ENCODE results near the gene PSMC5. TPM values are rescaled to one million over a fixed set of nuclear protein-coding genes. Genes with fewer than 3 reads are reported as not detected.
"Not testable (repeated sequence)": the region's sequence is repeated elsewhere in the genome, so short reads cannot be mapped to it uniquely, and the experiment has no call there.

Gene PSMC5
- total RNA-seq, 1 experiment from 2014 or later, result 152 TPM

DNA sequence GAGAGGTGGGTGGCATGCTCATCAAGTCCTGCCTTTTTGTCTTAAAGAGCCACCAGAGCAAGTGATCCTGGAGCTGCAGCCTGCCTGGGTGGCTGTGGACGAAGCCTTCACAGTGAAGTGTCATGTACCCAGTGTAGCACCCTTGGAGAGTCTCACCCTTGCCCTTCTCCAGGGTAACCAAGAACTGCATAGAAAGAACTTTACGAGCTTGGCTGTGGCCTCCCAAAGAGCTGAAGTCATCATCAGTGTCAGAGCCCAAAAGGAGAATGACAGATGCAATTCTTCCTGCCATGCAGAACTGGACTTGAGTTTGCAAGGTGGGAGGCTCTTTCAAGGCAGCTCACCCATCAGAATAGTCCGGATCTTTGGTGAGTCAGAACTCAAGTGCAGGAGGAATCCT lies 32.0 kb downstream of the PSMC5 start (continued):
- TF ChIP-seq, protein P1, sequence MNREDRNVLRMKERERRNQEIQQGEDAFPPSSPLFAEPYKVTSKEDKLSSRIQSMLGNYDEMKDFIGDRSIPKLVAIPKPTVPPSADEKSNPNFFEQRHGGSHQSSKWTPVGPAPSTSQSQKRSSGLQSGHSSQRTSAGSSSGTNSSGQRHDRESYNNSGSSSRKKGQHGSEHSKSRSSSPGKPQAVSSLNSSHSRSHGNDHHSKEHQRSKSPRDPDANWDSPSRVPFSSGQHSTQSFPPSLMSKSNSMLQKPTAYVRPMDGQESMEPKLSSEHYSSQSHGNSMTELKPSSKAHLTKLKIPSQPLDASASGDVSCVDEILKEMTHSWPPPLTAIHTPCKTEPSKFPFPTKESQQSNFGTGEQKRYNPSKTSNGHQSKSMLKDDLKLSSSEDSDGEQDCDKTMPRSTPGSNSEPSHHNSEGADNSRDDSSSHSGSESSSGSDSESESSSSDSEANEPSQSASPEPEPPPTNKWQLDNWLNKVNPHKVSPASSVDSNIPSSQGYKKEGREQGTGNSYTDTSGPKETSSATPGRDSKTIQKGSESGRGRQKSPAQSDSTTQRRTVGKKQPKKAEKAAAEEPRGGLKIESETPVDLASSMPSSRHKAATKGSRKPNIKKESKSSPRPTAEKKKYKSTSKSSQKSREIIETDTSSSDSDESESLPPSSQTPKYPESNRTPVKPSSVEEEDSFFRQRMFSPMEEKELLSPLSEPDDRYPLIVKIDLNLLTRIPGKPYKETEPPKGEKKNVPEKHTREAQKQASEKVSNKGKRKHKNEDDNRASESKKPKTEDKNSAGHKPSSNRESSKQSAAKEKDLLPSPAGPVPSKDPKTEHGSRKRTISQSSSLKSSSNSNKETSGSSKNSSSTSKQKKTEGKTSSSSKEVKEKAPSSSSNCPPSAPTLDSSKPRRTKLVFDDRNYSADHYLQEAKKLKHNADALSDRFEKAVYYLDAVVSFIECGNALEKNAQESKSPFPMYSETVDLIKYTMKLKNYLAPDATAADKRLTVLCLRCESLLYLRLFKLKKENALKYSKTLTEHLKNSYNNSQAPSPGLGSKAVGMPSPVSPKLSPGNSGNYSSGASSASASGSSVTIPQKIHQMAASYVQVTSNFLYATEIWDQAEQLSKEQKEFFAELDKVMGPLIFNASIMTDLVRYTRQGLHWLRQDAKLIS (CRISPR knock-in tag; IDR thresholded peaks at IDR 0.05; ENCODE audit: borderline replicate concordance), result no peak
- TF ChIP-seq, protein P2, sequence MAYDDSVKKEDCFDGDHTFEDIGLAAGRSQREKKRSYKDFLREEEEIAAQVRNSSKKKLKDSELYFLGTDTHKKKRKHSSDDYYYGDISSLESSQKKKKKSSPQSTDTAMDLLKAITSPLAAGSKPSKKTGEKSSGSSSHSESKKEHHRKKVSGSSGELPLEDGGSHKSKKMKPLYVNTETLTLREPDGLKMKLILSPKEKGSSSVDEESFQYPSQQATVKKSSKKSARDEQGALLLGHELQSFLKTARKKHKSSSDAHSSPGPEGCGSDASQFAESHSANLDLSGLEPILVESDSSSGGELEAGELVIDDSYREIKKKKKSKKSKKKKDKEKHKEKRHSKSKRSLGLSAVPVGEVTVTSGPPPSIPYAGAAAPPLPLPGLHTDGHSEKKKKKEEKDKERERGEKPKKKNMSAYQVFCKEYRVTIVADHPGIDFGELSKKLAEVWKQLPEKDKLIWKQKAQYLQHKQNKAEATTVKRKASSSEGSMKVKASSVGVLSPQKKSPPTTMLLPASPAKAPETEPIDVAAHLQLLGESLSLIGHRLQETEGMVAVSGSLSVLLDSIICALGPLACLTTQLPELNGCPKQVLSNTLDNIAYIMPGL (CRISPR knock-in tag; IDR thresholded peaks at IDR 0.05), result no peak
- TF ChIP-seq SMAD4 (CRISPR knock-in tag; IDR thresholded peaks at IDR 0.05) (no peak), HMGA2 (CRISPR knock-in tag; IDR thresholded peaks at IDR 0.05) (no peak), NFE2L1 (CRISPR knock-in tag; IDR thresholded peaks at IDR 0.05) (no peak), OVOL2 (CRISPR knock-in tag; IDR thresholded peaks at IDR 0.05; ENCODE audit: borderline replicate concordance) (no peak), ZNF416 (CRISPR knock-in tag; IDR thresholded peaks at IDR 0.05) (no peak), RORB (CRISPR knock-in tag; IDR thresholded peaks at IDR 0.05) (no peak), MXD4 (CRISPR knock-in tag; IDR thresholded peaks at IDR 0.05; ENCODE audit: borderline replicate concordance) (no peak)

DNA sequence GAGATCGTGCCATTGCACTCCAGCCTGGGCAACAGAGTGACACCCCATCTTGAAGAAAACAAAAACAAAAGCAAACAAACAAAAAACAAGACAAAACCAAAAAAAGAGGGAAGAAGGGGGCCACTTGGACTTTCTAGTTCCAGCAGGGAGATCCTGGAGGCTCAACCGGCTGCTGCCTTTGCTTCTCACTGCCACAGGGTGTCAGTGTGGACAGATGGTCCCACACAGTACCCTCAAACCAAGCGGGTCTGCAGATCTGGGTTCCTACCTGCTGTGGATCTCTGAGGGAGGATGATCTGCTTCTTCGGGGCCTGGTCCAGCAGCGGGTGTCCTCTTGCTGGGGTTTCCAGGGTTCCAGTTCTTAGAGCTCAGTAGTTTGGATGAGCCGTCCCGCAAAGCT lies 39.4 kb downstream of the PSMC5 start:
- H3K9me3 Mint-ChIP-seq; H3K27ac Mint-ChIP-seq; H3K4me3 Mint-ChIP-seq; POLR2A ChIA-PET; H3K36me3 Mint-ChIP-seq; H3K27me3 Mint-ChIP-seq (ENCODE audit: low read depth): not testable (repeated sequence)
- ATAC-seq (peak; percentile 87), DNase-seq (ENCODE audit: low spot score) (peak; percentile 50)
- CTCF ChIA-PET, result interaction anchor here (0.7 to 4.4 kb wide), 21 partner anchors 8 to 630 kb away, joined by 3 to 43 read pairs (median 5); partner anchors contain the start of genes CSHL1, GH1, GH2 and POLG2
- peaks cover 12% of the 10 kb centered on the region for H3K4me1 Mint-ChIP-seq

- H3K36me3 Mint-ChIP-seq; POLR2A ChIA-PET; H3K4me3 Mint-ChIP-seq; H3K27me3 Mint-ChIP-seq (ENCODE audit: low read depth); H3K9me3 Mint-ChIP-seq; H3K27ac Mint-ChIP-seq: not testable (repeated sequence)
- ATAC-seq, result peak; percentile 56
- CTCF ChIA-PET, result interaction anchor here (0.6 to 1.8 kb wide), 10 partner anchors 10 to 264 kb away, joined by 3 to 10 read pairs (median 3); partner anchors contain the start of gene GH2
- DNase-seq (ENCODE audit: low spot score), result peak; percentile 20
- peaks cover 14% of the 10 kb centered on the region for H3K4me1 Mint-ChIP-seq
Measured at GRCh38 chr17:63869491-63870291, 42.5 kb downstream of the PSMC5 start.

DNA sequence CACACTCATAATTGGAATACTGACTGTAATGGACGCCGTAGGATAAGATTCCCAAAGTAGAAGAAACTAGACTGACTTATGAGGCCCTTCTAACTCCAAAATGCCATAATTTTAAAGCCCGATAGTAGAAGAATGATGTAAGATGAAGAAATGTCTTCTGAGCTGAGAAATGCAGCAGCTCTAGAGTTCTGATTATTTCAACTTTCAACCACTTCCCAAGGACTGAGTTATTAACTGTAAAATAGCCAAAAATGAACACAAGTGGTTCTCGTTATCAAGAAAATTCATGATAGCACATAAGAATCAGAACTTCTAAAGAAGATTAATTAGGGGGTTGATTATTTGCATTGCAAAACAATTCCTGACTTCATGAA lies 43.0 kb downstream of the PSMC5 start:
- H3K4me1 Mint-ChIP-seq, result peaks cover 14% of the 10 kb centered on the region
- H3K27me3 Mint-ChIP-seq (ENCODE audit: low read depth); POLR2A ChIA-PET; H3K4me3 Mint-ChIP-seq; ATAC-seq; DNase-seq (ENCODE audit: low spot score); H3K27ac Mint-ChIP-seq; H3K9me3 Mint-ChIP-seq; H3K36me3 Mint-ChIP-seq: not testable (repeated sequence)
- CTCF ChIA-PET, result interaction anchor here (0.6 to 1.8 kb wide), 10 partner anchors 11 to 263 kb away, joined by 3 to 10 read pairs (median 3); partner anchors contain the start of gene GH2

GRCh38 chr17:63871646-63872365 lies 44.6 kb downstream of the PSMC5 start:
- H3K4me1 Mint-ChIP-seq, result peaks cover 11% of the 10 kb centered on the region
- DNase-seq (ENCODE audit: low spot score); H3K27ac Mint-ChIP-seq; H3K9me3 Mint-ChIP-seq; H3K36me3 Mint-ChIP-seq; H3K27me3 Mint-ChIP-seq (ENCODE audit: low read depth); POLR2A ChIA-PET; CTCF ChIA-PET; H3K4me3 Mint-ChIP-seq; ATAC-seq: not testable (repeated sequence)

DNA sequence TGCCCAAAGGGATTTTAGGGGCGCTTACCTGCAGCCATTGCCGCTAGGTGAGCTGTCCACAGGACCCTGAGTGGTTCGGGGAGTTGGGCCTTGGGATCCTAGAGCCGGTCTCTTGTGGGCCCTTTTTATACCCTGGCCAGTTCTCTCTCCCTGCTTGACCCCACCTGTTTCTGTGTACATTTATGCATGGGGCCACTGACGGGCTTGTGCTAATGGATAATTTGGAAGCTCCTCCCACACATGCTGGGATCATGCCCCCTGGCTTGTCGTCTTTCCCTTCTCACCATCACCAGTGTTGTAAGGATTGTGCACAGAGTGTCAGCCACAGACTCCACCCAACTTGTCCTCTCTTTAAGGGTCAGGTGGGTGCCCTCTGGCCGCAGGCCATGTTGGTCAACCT lies 46.3 kb downstream of the PSMC5 start, which contains the start of gene CSH2:
Gene CSH2, minus strand, starts transcription at position 101 of the 400 bp plus-strand sequence. Its CDS starts 63 bp downstream, at position 38.
- DNase-seq (ENCODE audit: low spot score); H3K27ac Mint-ChIP-seq; H3K36me3 Mint-ChIP-seq; H3K4me3 Mint-ChIP-seq; ATAC-seq; POLR2A ChIA-PET; H3K9me3 Mint-ChIP-seq; H3K27me3 Mint-ChIP-seq (ENCODE audit: low read depth): not testable (repeated sequence)
- peaks cover 11% of the 10 kb centered on the region for H3K4me1 Mint-ChIP-seq
- CTCF ChIA-PET, result interaction anchor here (0.5 to 2.7 kb wide), 7 partner anchors 8 to 183 kb away, joined by 3 to 44 read pairs (median 4); partner anchors contain the start of genes CSHL1 and GH1

DNA sequence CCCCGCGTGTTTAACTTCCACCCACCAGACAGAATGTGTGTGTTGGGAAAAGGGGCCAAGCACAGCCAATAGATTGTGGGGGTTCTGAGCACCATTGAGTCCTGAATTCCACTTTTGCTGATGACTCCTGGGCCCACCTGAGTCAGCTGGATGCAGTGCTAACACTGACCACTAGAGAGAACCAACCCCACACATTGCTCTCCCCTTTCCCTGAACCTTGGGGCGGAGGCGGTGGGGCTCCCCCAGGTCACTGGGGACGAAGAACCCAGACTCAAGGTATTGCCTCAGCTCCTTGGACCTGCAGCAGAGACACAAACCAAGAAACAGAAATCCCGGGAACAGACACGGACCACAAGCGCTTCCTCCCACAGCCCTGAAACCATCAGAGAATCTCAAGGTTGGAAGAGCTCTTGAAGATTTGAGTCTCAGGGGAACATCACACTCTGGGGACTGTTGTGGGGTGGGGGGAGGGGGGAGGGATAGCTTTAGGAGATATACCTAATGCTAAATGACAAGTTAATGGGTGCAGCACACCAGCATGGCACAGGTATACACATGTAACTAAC lies 46.9 kb downstream of the PSMC5 start:
- not testable (repeated sequence) for H3K27me3 Mint-ChIP-seq (ENCODE audit: low read depth); H3K27ac Mint-ChIP-seq; H3K4me3 Mint-ChIP-seq; H3K36me3 Mint-ChIP-seq; H3K9me3 Mint-ChIP-seq; H3K4me1 Mint-ChIP-seq
- DNase-seq (ENCODE audit: low spot score) (peak; percentile 22), ATAC-seq (peak; percentile 89)
- ChIA-PET POLR2A (interaction anchor here (1.0 kb wide), 1 partner anchor 37 kb away, joined by 3 read pairs; the partner anchor contains the start of gene CSHL1), CTCF (interaction anchor here (0.5 to 2.7 kb wide), 13 partner anchors 8 to 259 kb away, joined by 3 to 44 read pairs (median 4); partner anchors contain the start of genes CSHL1 and GH1)

- not testable (repeated sequence) for H3K4me3 Mint-ChIP-seq; H3K27me3 Mint-ChIP-seq (ENCODE audit: low read depth); H3K9me3 Mint-ChIP-seq; H3K4me1 Mint-ChIP-seq; H3K27ac Mint-ChIP-seq; H3K36me3 Mint-ChIP-seq; ATAC-seq; DNase-seq (ENCODE audit: low spot score)
- CTCF ChIA-PET, result interaction anchor here (0.6 to 2.7 kb wide), 12 partner anchors 8 to 259 kb away, joined by 3 to 44 read pairs (median 4); partner anchors contain the start of genes CSHL1 and GH1
- POLR2A ChIA-PET, result interaction anchor here (1.0 kb wide), 1 partner anchor 36 kb away, joined by 3 read pairs; the partner anchor contains the start of gene CSHL1
Measured at GRCh38 chr17:63874693-63875092, 47.5 kb downstream of the PSMC5 start.

Measured in WTC11 (cell line).